ENCODE results near the gene GNRHR.
"Not testable (repeated sequence)": the region's sequence is repeated elsewhere in the genome, so short reads cannot be mapped to it uniquely, and the experiment has no call there.

GRCh38 chr4:67706682-67707081, 47.5 kb downstream of the GNRHR start:
- not testable (repeated sequence) for TF ChIP-seq CTCF (conservative IDR thresholded peaks at IDR 0.05); ZFX (IDR thresholded peaks at IDR 0.05)

Data from C4-2B (cell line).